Measurements from ENCODE around the gene CNST. TPM values are rescaled to one million over a fixed set of nuclear protein-coding genes. Genes with fewer than 3 reads are reported as not detected.
A peak's percentile ranks its signal among the peaks of the same experiment; 100 is the strongest.

The CNST gene
- total and polyA plus RNA-seq, 9 of the 15 experiments (the other 6 are each of a cell fraction or from before 2014, with no cell fraction given), result 17.0 to 55.3 (median 30.8) TPM

DNA sequence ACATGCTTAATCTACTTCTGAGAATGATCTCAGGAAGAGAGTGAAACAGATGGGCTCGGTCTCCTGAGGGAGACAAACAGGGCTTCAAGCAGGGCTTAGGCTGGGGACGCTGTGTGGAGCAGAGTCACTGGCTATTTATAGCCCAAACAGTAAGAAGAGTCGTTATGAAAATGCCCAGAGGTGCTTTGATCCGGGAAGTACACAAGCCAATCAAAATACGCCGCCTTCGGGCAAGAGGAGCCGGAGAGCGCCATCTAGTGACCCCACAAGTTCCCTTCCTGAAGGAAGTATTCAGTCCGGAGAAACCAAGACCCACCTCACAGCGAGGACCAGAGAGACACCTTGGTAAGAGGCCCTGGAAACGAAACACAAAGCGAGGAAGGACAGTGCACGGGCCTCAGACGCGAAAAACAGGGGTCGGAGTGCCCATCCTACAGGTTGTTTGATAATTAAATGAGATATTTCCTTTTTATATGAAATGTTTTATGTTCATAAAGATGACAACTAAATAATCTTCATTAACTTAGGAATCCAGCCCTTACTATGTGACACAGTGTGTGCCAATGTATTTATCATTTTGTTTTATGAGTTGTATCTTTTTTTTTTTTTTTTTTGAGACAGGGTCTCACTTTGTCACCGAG lies 133.0 kb downstream of the CNST start (continued):
- TF ChIP-seq, protein P1, sequence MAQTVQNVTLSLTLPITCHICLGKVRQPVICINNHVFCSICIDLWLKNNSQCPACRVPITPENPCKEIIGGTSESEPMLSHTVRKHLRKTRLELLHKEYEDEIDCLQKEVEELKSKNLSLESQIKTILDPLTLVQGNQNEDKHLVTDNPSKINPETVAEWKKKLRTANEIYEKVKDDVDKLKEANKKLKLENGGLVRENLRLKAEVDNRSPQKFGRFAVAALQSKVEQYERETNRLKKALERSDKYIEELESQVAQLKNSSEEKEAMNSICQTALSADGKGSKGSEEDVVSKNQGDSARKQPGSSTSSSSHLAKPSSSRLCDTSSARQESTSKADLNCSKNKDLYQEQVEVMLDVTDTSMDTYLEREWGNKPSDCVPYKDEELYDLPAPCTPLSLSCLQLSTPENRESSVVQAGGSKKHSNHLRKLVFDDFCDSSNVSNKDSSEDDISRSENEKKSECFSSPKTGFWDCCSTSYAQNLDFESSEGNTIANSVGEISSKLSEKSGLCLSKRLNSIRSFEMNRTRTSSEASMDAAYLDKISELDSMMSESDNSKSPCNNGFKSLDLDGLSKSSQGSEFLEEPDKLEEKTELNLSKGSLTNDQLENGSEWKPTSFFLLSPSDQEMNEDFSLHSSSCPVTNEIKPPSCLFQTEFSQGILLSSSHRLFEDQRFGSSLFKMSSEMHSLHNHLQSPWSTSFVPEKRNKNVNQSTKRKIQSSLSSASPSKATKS (CRISPR knock-in tag; IDR thresholded peaks at IDR 0.05), result no peak
- TF ChIP-seq ZNF253 (CRISPR knock-in tag; conservative IDR thresholded peaks at IDR 0.05), result no peak
- TF ChIP-seq ZBTB7A (IDR thresholded peaks at IDR 0.05; ENCODE audit: borderline replicate concordance, control insufficient read depth, low read depth, low read length), result peak; percentile 43; the same call in 1 of the 2 replicates
- TF ChIP-seq, protein P2, sequence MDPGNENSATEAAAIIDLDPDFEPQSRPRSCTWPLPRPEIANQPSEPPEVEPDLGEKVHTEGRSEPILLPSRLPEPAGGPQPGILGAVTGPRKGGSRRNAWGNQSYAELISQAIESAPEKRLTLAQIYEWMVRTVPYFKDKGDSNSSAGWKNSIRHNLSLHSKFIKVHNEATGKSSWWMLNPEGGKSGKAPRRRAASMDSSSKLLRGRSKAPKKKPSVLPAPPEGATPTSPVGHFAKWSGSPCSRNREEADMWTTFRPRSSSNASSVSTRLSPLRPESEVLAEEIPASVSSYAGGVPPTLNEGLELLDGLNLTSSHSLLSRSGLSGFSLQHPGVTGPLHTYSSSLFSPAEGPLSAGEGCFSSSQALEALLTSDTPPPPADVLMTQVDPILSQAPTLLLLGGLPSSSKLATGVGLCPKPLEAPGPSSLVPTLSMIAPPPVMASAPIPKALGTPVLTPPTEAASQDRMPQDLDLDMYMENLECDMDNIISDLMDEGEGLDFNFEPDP (CRISPR knock-in tag; IDR thresholded peaks at IDR 0.05), result no peak
- no peak for TF ChIP-seq FUS (optimal IDR thresholded peaks at IDR 0.05; ENCODE audit: low read depth, low read length)
- no peak for TF ChIP-seq MXI1 (IDR thresholded peaks at IDR 0.05; ENCODE audit: low read depth, low read length)
- no peak for TF ChIP-seq ZFPM2 (CRISPR knock-in tag; IDR thresholded peaks at IDR 0.05)
- TF ChIP-seq NFXL1 (CRISPR knock-in tag; IDR thresholded peaks at IDR 0.05), result no peak
- no peak for TF ChIP-seq FOXJ3 (CRISPR knock-in tag; IDR thresholded peaks at IDR 0.05)
- no peak for TF ChIP-seq JUNB (CRISPR knock-in tag; conservative IDR thresholded peaks at IDR 0.05)
- no peak for TF ChIP-seq KLF10 (CRISPR knock-in tag; IDR thresholded peaks at IDR 0.05)
- peak; percentile 22; the same call in 1 of the 2 replicates for TF ChIP-seq ZEB2 (IDR thresholded peaks at IDR 0.05)
- TF ChIP-seq, protein P3, sequence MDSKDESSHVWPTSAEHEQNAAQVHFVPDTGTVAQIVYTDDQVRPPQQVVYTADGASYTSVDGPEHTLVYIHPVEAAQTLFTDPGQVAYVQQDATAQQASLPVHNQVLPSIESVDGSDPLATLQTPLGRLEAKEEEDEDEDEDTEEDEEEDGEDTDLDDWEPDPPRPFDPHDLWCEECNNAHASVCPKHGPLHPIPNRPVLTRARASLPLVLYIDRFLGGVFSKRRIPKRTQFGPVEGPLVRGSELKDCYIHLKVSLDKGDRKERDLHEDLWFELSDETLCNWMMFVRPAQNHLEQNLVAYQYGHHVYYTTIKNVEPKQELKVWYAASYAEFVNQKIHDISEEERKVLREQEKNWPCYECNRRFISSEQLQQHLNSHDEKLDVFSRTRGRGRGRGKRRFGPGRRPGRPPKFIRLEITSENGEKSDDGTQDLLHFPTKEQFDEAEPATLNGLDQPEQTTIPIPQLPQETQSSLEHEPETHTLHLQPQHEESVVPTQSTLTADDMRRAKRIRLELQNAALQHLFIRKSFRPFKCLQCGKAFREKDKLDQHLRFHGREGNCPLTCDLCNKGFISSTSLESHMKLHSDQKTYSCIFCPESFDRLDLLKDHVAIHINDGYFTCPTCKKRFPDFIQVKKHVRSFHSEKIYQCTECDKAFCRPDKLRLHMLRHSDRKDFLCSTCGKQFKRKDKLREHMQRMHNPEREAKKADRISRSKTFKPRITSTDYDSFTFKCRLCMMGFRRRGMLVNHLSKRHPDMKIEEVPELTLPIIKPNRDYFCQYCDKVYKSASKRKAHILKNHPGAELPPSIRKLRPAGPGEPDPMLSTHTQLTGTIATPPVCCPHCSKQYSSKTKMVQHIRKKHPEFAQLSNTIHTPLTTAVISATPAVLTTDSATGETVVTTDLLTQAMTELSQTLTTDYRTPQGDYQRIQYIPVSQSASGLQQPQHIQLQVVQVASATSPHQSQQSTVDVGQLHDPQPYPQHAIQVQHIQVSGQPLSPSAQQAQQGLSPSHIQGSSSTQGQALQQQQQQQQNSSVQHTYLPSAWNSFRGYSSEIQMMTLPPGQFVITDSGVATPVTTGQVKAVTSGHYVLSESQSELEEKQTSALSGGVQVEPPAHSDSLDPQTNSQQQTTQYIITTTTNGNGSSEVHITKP (IDR thresholded peaks at IDR 0.05; ENCODE audit: partially characterized antibody), result peak; percentile 47
- TF ChIP-seq BRF1 (IDR thresholded peaks at IDR 0.05; ENCODE audit: borderline replicate concordance, extremely low read depth, insufficient read length), result no peak
- TF ChIP-seq, protein P4, sequence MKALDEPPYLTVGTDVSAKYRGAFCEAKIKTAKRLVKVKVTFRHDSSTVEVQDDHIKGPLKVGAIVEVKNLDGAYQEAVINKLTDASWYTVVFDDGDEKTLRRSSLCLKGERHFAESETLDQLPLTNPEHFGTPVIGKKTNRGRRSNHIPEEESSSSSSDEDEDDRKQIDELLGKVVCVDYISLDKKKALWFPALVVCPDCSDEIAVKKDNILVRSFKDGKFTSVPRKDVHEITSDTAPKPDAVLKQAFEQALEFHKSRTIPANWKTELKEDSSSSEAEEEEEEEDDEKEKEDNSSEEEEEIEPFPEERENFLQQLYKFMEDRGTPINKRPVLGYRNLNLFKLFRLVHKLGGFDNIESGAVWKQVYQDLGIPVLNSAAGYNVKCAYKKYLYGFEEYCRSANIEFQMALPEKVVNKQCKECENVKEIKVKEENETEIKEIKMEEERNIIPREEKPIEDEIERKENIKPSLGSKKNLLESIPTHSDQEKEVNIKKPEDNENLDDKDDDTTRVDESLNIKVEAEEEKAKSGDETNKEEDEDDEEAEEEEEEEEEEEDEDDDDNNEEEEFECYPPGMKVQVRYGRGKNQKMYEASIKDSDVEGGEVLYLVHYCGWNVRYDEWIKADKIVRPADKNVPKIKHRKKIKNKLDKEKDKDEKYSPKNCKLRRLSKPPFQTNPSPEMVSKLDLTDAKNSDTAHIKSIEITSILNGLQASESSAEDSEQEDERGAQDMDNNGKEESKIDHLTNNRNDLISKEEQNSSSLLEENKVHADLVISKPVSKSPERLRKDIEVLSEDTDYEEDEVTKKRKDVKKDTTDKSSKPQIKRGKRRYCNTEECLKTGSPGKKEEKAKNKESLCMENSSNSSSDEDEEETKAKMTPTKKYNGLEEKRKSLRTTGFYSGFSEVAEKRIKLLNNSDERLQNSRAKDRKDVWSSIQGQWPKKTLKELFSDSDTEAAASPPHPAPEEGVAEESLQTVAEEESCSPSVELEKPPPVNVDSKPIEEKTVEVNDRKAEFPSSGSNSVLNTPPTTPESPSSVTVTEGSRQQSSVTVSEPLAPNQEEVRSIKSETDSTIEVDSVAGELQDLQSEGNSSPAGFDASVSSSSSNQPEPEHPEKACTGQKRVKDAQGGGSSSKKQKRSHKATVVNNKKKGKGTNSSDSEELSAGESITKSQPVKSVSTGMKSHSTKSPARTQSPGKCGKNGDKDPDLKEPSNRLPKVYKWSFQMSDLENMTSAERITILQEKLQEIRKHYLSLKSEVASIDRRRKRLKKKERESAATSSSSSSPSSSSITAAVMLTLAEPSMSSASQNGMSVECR (CRISPR knock-in tag; IDR thresholded peaks at IDR 0.05), result no peak
- TF ChIP-seq RBM39 (optimal IDR thresholded peaks at IDR 0.05; ENCODE audit: low read depth, low read length), result no peak
- TF ChIP-seq FOSL1 (tag; conservative IDR thresholded peaks at IDR 0.05), result no peak

Measured in K562 (cell line).